HFFc6 (cell line): ENCODE results near the gene CABP7. TPM values are rescaled to one million over a fixed set of nuclear protein-coding genes. Genes with fewer than 3 reads are reported as not detected.

Source experiments
- DNase-seq: peaks from one replicate; pipeline ENCODE4 v3.0.0-alpha.2; 2018
- H3K27ac Mint-ChIP-seq: 2 replicates; pipeline ENCODE4 v1.8.0; 2020; ENCODE audit warnings: mild to moderate bottlenecking, mixed read lengths
- H3K27me3 Mint-ChIP-seq: 2 replicates; pipeline ENCODE4 v1.8.0; 2021; ENCODE audit warnings: mild to moderate bottlenecking, moderate library complexity, mixed read lengths; ENCODE audit not compliant: insufficient read depth
- H3K36me3 Mint-ChIP-seq: 2 replicates; pipeline ENCODE4 v1.8.0; 2021; ENCODE audit warnings: low read depth, mixed read lengths
- H3K4me1 Mint-ChIP-seq: 2 replicates; pipeline ENCODE4 v1.8.0; 2020; ENCODE audit warnings: low read depth, mixed read lengths
- H3K4me3 Mint-ChIP-seq: 2 replicates; pipeline ENCODE4 v1.8.0; 2020; ENCODE audit warnings: mild to moderate bottlenecking, moderate library complexity, mixed read lengths
- H3K9me3 Mint-ChIP-seq: 2 replicates; pipeline ENCODE4 v1.8.0; 2020; ENCODE audit warnings: mild to moderate bottlenecking, mixed read lengths
- CTCF ChIP-seq: fragments of 200-600 bp; sonication (generic); IDR thresholded peaks from 2 replicates; pipeline ENCODE4 v1.5.0; 2021; ENCODE audit warnings: antibody characterized with exemption, mild to moderate bottlenecking
- total RNA-seq, 6 experiments: library from RNA; stranded (reverse); fragmentation: NEBNext Ultra II Directional; extraction: Animal tissue kit (Norgen Biotek cat#: 25700); gene quantifications; 2 replicates in 1 of 6; 3 replicates in 5 of 6; pipeline ENCODE4 v1.2.3, GENCODE V29; 2021

The CABP7 gene
- total RNA-seq, 6 experiments from 2014 or later, result not detected

GRCh38 chr22:29706486-29706885, 13.3 kb upstream of the CABP7 start:
- Mint-ChIP-seq H3K4me1 (peaks cover 8% of the 10 kb centered on the region), H3K4me3 (no peak overlapping the region), H3K27ac (no peak overlapping the region), H3K9me3 (no peaks in the 10 kb centered on the region), H3K27me3 (peaks cover 36% of the 10 kb centered on the region), H3K36me3 (no peaks in the 10 kb centered on the region)
- DNase-seq, result no peak
- TF ChIP-seq CTCF, result no peak

GRCh38 chr22:29707010-29707409, 12.8 kb upstream of the CABP7 start:
- Mint-ChIP-seq H3K27me3 (peaks cover 36% of the 10 kb centered on the region), H3K27ac (no peak overlapping the region), H3K9me3 (no peaks in the 10 kb centered on the region), H3K4me3 (no peak overlapping the region), H3K4me1 (peaks cover 3% of the 10 kb centered on the region), H3K36me3 (no peaks in the 10 kb centered on the region)
- no peak for DNase-seq
- no peak for TF ChIP-seq CTCF

- Mint-ChIP-seq H3K4me3 (no peak overlapping the region), H3K27ac (no peak overlapping the region), H3K36me3 (no peaks in the 10 kb centered on the region), H3K9me3 (no peaks in the 10 kb centered on the region), H3K27me3 (peaks cover 35% of the 10 kb centered on the region), H3K4me1 (no peaks in the 10 kb centered on the region)
- no peak for TF ChIP-seq CTCF
- no peak for DNase-seq
These were observed 12.3 kb upstream of the CABP7 start for GRCh38 chr22:29707471-29707870.

- Mint-ChIP-seq H3K4me1 (no peaks in the 10 kb centered on the region), H3K9me3 (no peaks in the 10 kb centered on the region), H3K27me3 (peaks cover 45% of the 10 kb centered on the region), H3K27ac (no peak overlapping the region), H3K36me3 (no peaks in the 10 kb centered on the region), H3K4me3 (no peak overlapping the region)
- DNase-seq, result no peak
- TF ChIP-seq CTCF, result no peak
These were observed 9.6 kb upstream of the CABP7 start for GRCh38 chr22:29710193-29710592.

- Mint-ChIP-seq H3K9me3 (no peaks in the 10 kb centered on the region), H3K36me3 (no peaks in the 10 kb centered on the region), H3K4me1 (no peaks in the 10 kb centered on the region), H3K27ac (no peak overlapping the region), H3K27me3 (peaks cover 45% of the 10 kb centered on the region), H3K4me3 (no peak overlapping the region)
- no peak for TF ChIP-seq CTCF
- no peak for DNase-seq
These were observed 8.7 kb upstream of the CABP7 start for GRCh38 chr22:29710922-29711593.
